K562 (cell line): Measurements from ENCODE around the gene SEPHS1. TPM values are rescaled to one million over a fixed set of nuclear protein-coding genes. Genes with fewer than 3 reads are reported as not detected.

ENCODE experiments used
- GABPA ChIP-seq: fragments of 200-800 bp; sonication (Bioruptor generic); conservative IDR thresholded peaks from 2 replicates; pipeline ENCODE4 v1.6.1; 2016; ENCODE audit warnings: low read depth, missing genetic modification characterization, missing compliant biosample characterization
- GTF2F1 ChIP-seq: IDR thresholded peaks from 2 replicates; pipeline ENCODE4 v1.6.1; 2011; ENCODE audit warnings: low read depth, low read length, improper control_type of control experiment
- KDM1A ChIP-seq, 2 experiments: fragments of 450-650 bp; IDR thresholded peaks; 2 replicates each; pipeline ENCODE4 v1.6.1; 2016; ENCODE audit warnings: mild to moderate bottlenecking in 2 of 2
- MAFF ChIP-seq: IDR thresholded peaks from 2 replicates; pipeline ENCODE4 v1.6.1; 2012; ENCODE audit warnings: low read length, improper control_type of control experiment
- ZNF146 ChIP-seq: IDR thresholded peaks from one replicate; pipeline ENCODE4 v1.6.1; 2018; ENCODE audit warnings: missing compliant biosample characterization; ENCODE audit not compliant: unreplicated experiment
- polyA plus RNA-seq, 8 experiments: library from polyadenylated mRNA; depleted of rRNA in 4 of 8; stranded (reverse) in 5 of 8; unstranded in 3 of 8; fragments of >200 nt; fragmentation: Nextera tagmentation in 2 of 8; fragmentation: Illumina TruSeq in 1 of 8; extraction: Ambion mirVana in 2 of 8; extraction: Trizol in 1 of 8; gene quantifications; 2 replicates each; pipeline versions ENCODE4 v1.2.1 to v1.2.3, GENCODE V29; 2011 to 2014; ENCODE audit warnings: inconsistent platforms in 1 of 8, missing spikeins in 1 of 8
- total RNA-seq, 7 experiments: library from RNA; depleted of rRNA in 6 of 7; stranded (reverse); fragments of >200 nt in 6 of 7; fragmentation: Illumina TruSeq in 2 of 7; extraction: Trizol in 2 of 7; gene quantifications; 2 replicates each; pipeline versions ENCODE4 v1.2.1 to v1.2.3, GENCODE V29; 2011 to 2021; ENCODE audit warnings: low replicate concordance in 1 of 7

Gene SEPHS1
- total and polyA plus RNA-seq, 9 of the 15 experiments (the other 6 are each of a cell fraction or from before 2014, with no cell fraction given), result 14.7 to 82.8 (median 41.8) TPM

- TF ChIP-seq KDM1A (IDR thresholded peaks at IDR 0.05), result peak in 1 of 2 experiments; percentile 54; a peak in 2 of 4 replicates
- TF ChIP-seq MAFF, result no peak
- peak; percentile 97 for TF ChIP-seq ZNF146 (CRISPR knock-in tag)
- TF ChIP-seq GTF2F1, result no peak
- 0 out of 2 replicates have a peak, but pooled peaks have one; percentile 11 for TF ChIP-seq GABPA (tag)
- TF ChIP-seq, all 486 proteins: peak for 5
Measured at GRCh38 chr10:13268310-13268709, 79.8 kb downstream of the SEPHS1 start (continued).

Other genes starting within 250 kb of the SEPHS1 start
- gene OPTN, start 248.1 kb downstream of the SEPHS1 start, total RNA-seq (2014; rRNA removed), result 5.8 and 6.0 TPM in 2 replicates
- 4.7 and 4.8 TPM in 2 replicates for gene OPTN, start 248.1 kb downstream of the SEPHS1 start, total RNA-seq (2014; rRNA removed; fragmentation: Illumina TruSeq; extraction: Trizol)
- gene OPTN, start 248.1 kb downstream of the SEPHS1 start, total RNA-seq (2015; rRNA removed; fragmentation: Illumina TruSeq; extraction: Trizol), result 3.0 and 3.4 TPM in 2 replicates
- gene OPTN, start 248.1 kb downstream of the SEPHS1 start, total RNA-seq (2021), result 5.3 and 6.8 TPM in 2 replicates
- gene OPTN, start 248.1 kb downstream of the SEPHS1 start, polyA plus RNA-seq (2011; rRNA removed), result 4.6 and 5.0 TPM in 2 replicates
- gene OPTN, start 248.1 kb downstream of the SEPHS1 start, polyA plus RNA-seq (2014; fragmentation: Illumina TruSeq; extraction: Trizol), result 5.2 and 5.3 TPM in 2 replicates
- 1 to 10 TPM; 2.2 to 2.4 TPM for gene OPTN, start 248.1 kb downstream of the SEPHS1 start, polyA plus RNA-seq (2014; fragmentation: Nextera tagmentation; extraction: Ambion mirVana)
- gene OPTN, start 248.1 kb downstream of the SEPHS1 start, polyA plus RNA-seq (2014; rRNA removed), result 4.1 and 5.1 TPM in 2 replicates
- gene MCM10, start 186.7 kb downstream of the SEPHS1 start, total RNA-seq (2014; rRNA removed), result 59.0 and 61.1 TPM in 2 replicates
- gene MCM10, start 186.7 kb downstream of the SEPHS1 start, total RNA-seq (2014; rRNA removed; fragmentation: Illumina TruSeq; extraction: Trizol), result 54.6 and 61.9 TPM in 2 replicates
- gene MCM10, start 186.7 kb downstream of the SEPHS1 start, total RNA-seq (2015; rRNA removed; fragmentation: Illumina TruSeq; extraction: Trizol), result 55.2 and 56.4 TPM in 2 replicates
- 59.4 and 68.1 TPM in 2 replicates for gene MCM10, start 186.7 kb downstream of the SEPHS1 start, total RNA-seq (2021)
- gene MCM10, start 186.7 kb downstream of the SEPHS1 start, polyA plus RNA-seq (2011; rRNA removed), result 18.7 and 25.9 TPM in 2 replicates
- 40.0 and 48.0 TPM in 2 replicates for gene MCM10, start 186.7 kb downstream of the SEPHS1 start, polyA plus RNA-seq (2014; fragmentation: Illumina TruSeq; extraction: Trizol)
- gene MCM10, start 186.7 kb downstream of the SEPHS1 start, polyA plus RNA-seq (2014; fragmentation: Nextera tagmentation; extraction: Ambion mirVana), result 10 to 100 TPM; 10.4 to 26.1 TPM
- 32.7 and 34.3 TPM in 2 replicates for gene MCM10, start 186.7 kb downstream of the SEPHS1 start, polyA plus RNA-seq (2014; rRNA removed)
- not detected in 2 replicates for gene UCMA, start 113.9 kb downstream of the SEPHS1 start, total RNA-seq (2014; rRNA removed)
- gene UCMA, start 113.9 kb downstream of the SEPHS1 start, total RNA-seq (2014; rRNA removed; fragmentation: Illumina TruSeq; extraction: Trizol), result not detected in 2 replicates
- not detected in 2 replicates for gene UCMA, start 113.9 kb downstream of the SEPHS1 start, total RNA-seq (2015; rRNA removed; fragmentation: Illumina TruSeq; extraction: Trizol)
- not detected in 2 replicates for gene UCMA, start 113.9 kb downstream of the SEPHS1 start, total RNA-seq (2021)
- not detected in 2 replicates for gene UCMA, start 113.9 kb downstream of the SEPHS1 start, polyA plus RNA-seq (2011; rRNA removed)
- not detected in 2 replicates for gene UCMA, start 113.9 kb downstream of the SEPHS1 start, polyA plus RNA-seq (2014; fragmentation: Illumina TruSeq; extraction: Trizol)
- not detected for gene UCMA, start 113.9 kb downstream of the SEPHS1 start, polyA plus RNA-seq (2014; fragmentation: Nextera tagmentation; extraction: Ambion mirVana)
- not detected in 2 replicates for gene UCMA, start 113.9 kb downstream of the SEPHS1 start, polyA plus RNA-seq (2014; rRNA removed)
- 3.7 and 3.8 TPM in 2 replicates for gene PHYH, start 48.2 kb downstream of the SEPHS1 start, total RNA-seq (2014; rRNA removed)
- gene PHYH, start 48.2 kb downstream of the SEPHS1 start, total RNA-seq (2014; rRNA removed; fragmentation: Illumina TruSeq; extraction: Trizol), result 4.0 and 4.4 TPM in 2 replicates
- 5.4 and 6.1 TPM in 2 replicates for gene PHYH, start 48.2 kb downstream of the SEPHS1 start, total RNA-seq (2015; rRNA removed; fragmentation: Illumina TruSeq; extraction: Trizol)
- gene PHYH, start 48.2 kb downstream of the SEPHS1 start, total RNA-seq (2021), result 4.9 and 5.2 TPM in 2 replicates
- 5.7 and 6.1 TPM in 2 replicates for gene PHYH, start 48.2 kb downstream of the SEPHS1 start, polyA plus RNA-seq (2011; rRNA removed)
- 5.8 and 6.5 TPM in 2 replicates for gene PHYH, start 48.2 kb downstream of the SEPHS1 start, polyA plus RNA-seq (2014; fragmentation: Illumina TruSeq; extraction: Trizol)
- gene PHYH, start 48.2 kb downstream of the SEPHS1 start, polyA plus RNA-seq (2014; fragmentation: Nextera tagmentation; extraction: Ambion mirVana), result 1 to 10 TPM; 6.3 to 6.9 TPM
- 4.2 and 6.2 TPM in 2 replicates for gene PHYH, start 48.2 kb downstream of the SEPHS1 start, polyA plus RNA-seq (2014; rRNA removed)
- gene BEND7, start 180.7 kb upstream of the SEPHS1 start, total RNA-seq (2014; rRNA removed), result 5.0 and 6.3 TPM in 2 replicates
- gene BEND7, start 180.7 kb upstream of the SEPHS1 start, total RNA-seq (2014; rRNA removed; fragmentation: Illumina TruSeq; extraction: Trizol), result 6.1 and 8.4 TPM in 2 replicates
- gene BEND7, start 180.7 kb upstream of the SEPHS1 start, total RNA-seq (2015; rRNA removed; fragmentation: Illumina TruSeq; extraction: Trizol), result 5.2 and 6.0 TPM in 2 replicates
- 8.2 and 10.1 TPM in 2 replicates for gene BEND7, start 180.7 kb upstream of the SEPHS1 start, total RNA-seq (2021)
- gene BEND7, start 180.7 kb upstream of the SEPHS1 start, polyA plus RNA-seq (2011; rRNA removed), result 4.8 and 5.6 TPM in 2 replicates
- gene BEND7, start 180.7 kb upstream of the SEPHS1 start, polyA plus RNA-seq (2014; fragmentation: Illumina TruSeq; extraction: Trizol), result 6.6 and 11.4 TPM in 2 replicates
- 1 to 10 TPM; 1.3 to 1.8 TPM for gene BEND7, start 180.7 kb upstream of the SEPHS1 start, polyA plus RNA-seq (2014; fragmentation: Nextera tagmentation; extraction: Ambion mirVana)
- 3.2 and 12.2 TPM in 2 replicates for gene BEND7, start 180.7 kb upstream of the SEPHS1 start, polyA plus RNA-seq (2014; rRNA removed)
- 16.9 and 23.1 TPM in 2 replicates for gene PRPF18, start 238.7 kb upstream of the SEPHS1 start, total RNA-seq (2014; rRNA removed)
- gene PRPF18, start 238.7 kb upstream of the SEPHS1 start, total RNA-seq (2014; rRNA removed; fragmentation: Illumina TruSeq; extraction: Trizol), result 26.4 and 30.3 TPM in 2 replicates
- 25.7 and 30.6 TPM in 2 replicates for gene PRPF18, start 238.7 kb upstream of the SEPHS1 start, total RNA-seq (2015; rRNA removed; fragmentation: Illumina TruSeq; extraction: Trizol)
- gene PRPF18, start 238.7 kb upstream of the SEPHS1 start, total RNA-seq (2021), result 14.0 and 14.8 TPM in 2 replicates
- 10.3 and 15.7 TPM in 2 replicates for gene PRPF18, start 238.7 kb upstream of the SEPHS1 start, polyA plus RNA-seq (2011; rRNA removed)
- gene PRPF18, start 238.7 kb upstream of the SEPHS1 start, polyA plus RNA-seq (2014; fragmentation: Illumina TruSeq; extraction: Trizol), result 20.5 and 25.9 TPM in 2 replicates
- 10 to 100 TPM; 19.6 to 26.6 TPM for gene PRPF18, start 238.7 kb upstream of the SEPHS1 start, polyA plus RNA-seq (2014; fragmentation: Nextera tagmentation; extraction: Ambion mirVana)
- gene PRPF18, start 238.7 kb upstream of the SEPHS1 start, polyA plus RNA-seq (2014; rRNA removed), result 16.8 and 22.4 TPM in 2 replicates